ENCODE results near the gene GPR55.

- TF ChIP-seq, protein P1, sequence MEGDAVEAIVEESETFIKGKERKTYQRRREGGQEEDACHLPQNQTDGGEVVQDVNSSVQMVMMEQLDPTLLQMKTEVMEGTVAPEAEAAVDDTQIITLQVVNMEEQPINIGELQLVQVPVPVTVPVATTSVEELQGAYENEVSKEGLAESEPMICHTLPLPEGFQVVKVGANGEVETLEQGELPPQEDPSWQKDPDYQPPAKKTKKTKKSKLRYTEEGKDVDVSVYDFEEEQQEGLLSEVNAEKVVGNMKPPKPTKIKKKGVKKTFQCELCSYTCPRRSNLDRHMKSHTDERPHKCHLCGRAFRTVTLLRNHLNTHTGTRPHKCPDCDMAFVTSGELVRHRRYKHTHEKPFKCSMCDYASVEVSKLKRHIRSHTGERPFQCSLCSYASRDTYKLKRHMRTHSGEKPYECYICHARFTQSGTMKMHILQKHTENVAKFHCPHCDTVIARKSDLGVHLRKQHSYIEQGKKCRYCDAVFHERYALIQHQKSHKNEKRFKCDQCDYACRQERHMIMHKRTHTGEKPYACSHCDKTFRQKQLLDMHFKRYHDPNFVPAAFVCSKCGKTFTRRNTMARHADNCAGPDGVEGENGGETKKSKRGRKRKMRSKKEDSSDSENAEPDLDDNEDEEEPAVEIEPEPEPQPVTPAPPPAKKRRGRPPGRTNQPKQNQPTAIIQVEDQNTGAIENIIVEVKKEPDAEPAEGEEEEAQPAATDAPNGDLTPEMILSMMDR (IDR thresholded peaks at IDR 0.05; ENCODE audit: low read length), result no peak
- TF ChIP-seq EZH2 (optimal IDR thresholded peaks at IDR 0.05; ENCODE audit: low read depth, low read length) (no peak), EZH2phosphoT487 (IDR thresholded peaks at IDR 0.05; ENCODE audit: low read length) (no peak)
Measured at GRCh38 chr2:230863442-230864121, 61.5 kb downstream of the GPR55 start.
